Glutamatergic neuron (in vitro differentiated cells): ENCODE results near the gene NRF1. TPM values are rescaled to one million over a fixed set of nuclear protein-coding genes. Genes with fewer than 3 reads are reported as not detected.
"Not testable (repeated sequence)": the region's sequence is repeated elsewhere in the genome, so short reads cannot be mapped to it uniquely, and the experiment has no call there.

Source experiments
- DNase-seq: peaks from one replicate; pipeline ENCODE4 v3.0.0; 2022
- H3K27ac Mint-ChIP-seq: one replicate; pipeline ENCODE4 v1.8.0; 2020; ENCODE audit warnings: mild to moderate bottlenecking, mixed read lengths, inconsistent platforms; ENCODE audit not compliant: unreplicated experiment
- H3K27me3 Mint-ChIP-seq: one replicate; pipeline ENCODE4 v1.8.0; 2020; ENCODE audit warnings: mild to moderate bottlenecking, moderate library complexity, mixed read lengths, inconsistent platforms; ENCODE audit not compliant: unreplicated experiment
- H3K36me3 Mint-ChIP-seq: one replicate; pipeline ENCODE4 v1.8.0; 2020; ENCODE audit warnings: mild to moderate bottlenecking, mixed read lengths, inconsistent platforms; ENCODE audit not compliant: unreplicated experiment
- H3K4me1 Mint-ChIP-seq: one replicate; pipeline ENCODE4 v1.8.0; 2020; ENCODE audit warnings: mild to moderate bottlenecking, low read depth, mixed read lengths, inconsistent platforms; ENCODE audit not compliant: unreplicated experiment
- H3K4me3 Mint-ChIP-seq: one replicate; pipeline ENCODE4 v1.8.0; 2020; ENCODE audit warnings: mild to moderate bottlenecking, mixed read lengths, inconsistent platforms; ENCODE audit not compliant: unreplicated experiment
- H3K9me3 Mint-ChIP-seq: one replicate; pipeline ENCODE4 v1.8.0; 2020; ENCODE audit warnings: mild to moderate bottlenecking, moderate library complexity, mixed read lengths, inconsistent platforms; ENCODE audit not compliant: unreplicated experiment
- CTCF ChIP-seq: fragments of 200-600 bp; sonication (generic); IDR thresholded peaks from one replicate; pipeline ENCODE4 v1.5.0; 2021; ENCODE audit not compliant: partially characterized antibody, unreplicated experiment
- total RNA-seq: library from RNA; stranded (reverse); fragmentation: NEBNext Ultra II Directional; extraction: Animal tissue kit (Norgen Biotek cat#: 25700); gene quantifications from one replicate; pipeline ENCODE4 v1.2.1, GENCODE V29; 2021; ENCODE audit not compliant: unreplicated experiment

Gene NRF1
- total RNA-seq, 1 donor from 2014 or later = 16.4 TPM

- H3K27ac Mint-ChIP-seq = peak overlapping the region; percentile 100
- H3K4me1 Mint-ChIP-seq = peaks cover 38% of the 10 kb centered on the region
- DNase-seq = no peak
- peaks cover 21% of the 10 kb centered on the region for H3K9me3 Mint-ChIP-seq
- peak overlapping the region; percentile 84 for H3K4me3 Mint-ChIP-seq
- no peaks in the 10 kb centered on the region for H3K36me3 Mint-ChIP-seq
- TF ChIP-seq CTCF = no peak
- H3K27me3 Mint-ChIP-seq = peaks cover 13% of the 10 kb centered on the region
These were observed 178.1 kb downstream of the NRF1 start for GRCh38 chr7:129789652-129790051.

GRCh38 chr7:129790136-129790535 is 178.6 kb downstream of the NRF1 start:
- Mint-ChIP-seq H3K4me1 (peaks cover 37% of the 10 kb centered on the region), H3K9me3 (peaks cover 19% of the 10 kb centered on the region)

GRCh38 chr7:129792721-129793120 is 181.2 kb downstream of the NRF1 start:
- TF ChIP-seq CTCF = no peak
- no peak overlapping the region for H3K27ac Mint-ChIP-seq
- no peak overlapping the region for H3K4me3 Mint-ChIP-seq
- H3K9me3 Mint-ChIP-seq = peaks cover 15% of the 10 kb centered on the region
- peaks cover 31% of the 10 kb centered on the region for H3K4me1 Mint-ChIP-seq
- DNase-seq = no peak
- no peaks in the 10 kb centered on the region for H3K36me3 Mint-ChIP-seq
- peaks cover 12% of the 10 kb centered on the region for H3K27me3 Mint-ChIP-seq

More at GRCh38 chr7:129790136-129790535, 178.6 kb downstream of the NRF1 start:
- Mint-ChIP-seq H3K27me3 (peaks cover 13% of the 10 kb centered on the region), H3K36me3 (no peaks in the 10 kb centered on the region), H3K4me3 (peak overlapping the region; percentile 84), H3K27ac (peak overlapping the region; percentile 100)
- DNase-seq = no peak
- no peak for TF ChIP-seq CTCF

GRCh38 chr7:129793506-129794310 is 182.2 kb downstream of the NRF1 start:
- Mint-ChIP-seq H3K27me3 (peaks cover 12% of the 10 kb centered on the region), H3K9me3 (peaks cover 16% of the 10 kb centered on the region), H3K4me1 (peaks cover 37% of the 10 kb centered on the region), H3K27ac (no peak overlapping the region), H3K36me3 (no peaks in the 10 kb centered on the region), H3K4me3 (no peak overlapping the region)
- no peak for TF ChIP-seq CTCF
- no peak for DNase-seq

GRCh38 chr7:129794461-129794860 is 182.9 kb downstream of the NRF1 start:
- H3K4me3 Mint-ChIP-seq, DNase-seq, H3K27me3 Mint-ChIP-seq, H3K36me3 Mint-ChIP-seq: not testable (repeated sequence)
- Mint-ChIP-seq H3K4me1 (peaks cover 34% of the 10 kb centered on the region), H3K27ac (peak overlapping the region; percentile 73), H3K9me3 (peaks cover 12% of the 10 kb centered on the region)
